Fibroblast of peridontal ligament (primary cell): ENCODE measurements around the gene BPGM.
"Not testable (repeated sequence)": the region's sequence is repeated elsewhere in the genome, so short reads cannot be mapped to it uniquely, and the experiment has no call there.

Experiments
- DNase-seq: peaks from one replicate; pipeline ENCODE4 v3.0.0-alpha.2; 2010; ENCODE audit errors: extremely low read depth

Gene BPGM

DNA sequence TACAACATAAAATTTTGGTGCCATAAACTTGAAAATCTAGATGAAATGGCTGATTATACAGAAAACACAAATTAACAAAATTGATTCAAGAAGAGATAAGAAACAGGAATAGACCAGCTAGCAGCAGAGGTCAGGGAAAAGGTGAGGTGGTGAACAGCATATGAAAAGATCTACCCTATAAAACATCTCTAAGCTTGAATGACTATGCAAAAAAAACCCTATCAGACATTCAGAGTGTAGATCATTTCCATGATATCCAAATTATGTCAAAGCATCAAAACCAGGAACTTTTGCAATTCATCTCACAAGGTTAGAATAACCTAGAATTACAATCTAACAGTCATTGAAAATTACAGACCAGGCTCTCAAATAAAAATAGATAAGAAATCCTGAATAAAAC is 14.6 kb upstream of the BPGM start:
- DNase-seq: no peak

DNA sequence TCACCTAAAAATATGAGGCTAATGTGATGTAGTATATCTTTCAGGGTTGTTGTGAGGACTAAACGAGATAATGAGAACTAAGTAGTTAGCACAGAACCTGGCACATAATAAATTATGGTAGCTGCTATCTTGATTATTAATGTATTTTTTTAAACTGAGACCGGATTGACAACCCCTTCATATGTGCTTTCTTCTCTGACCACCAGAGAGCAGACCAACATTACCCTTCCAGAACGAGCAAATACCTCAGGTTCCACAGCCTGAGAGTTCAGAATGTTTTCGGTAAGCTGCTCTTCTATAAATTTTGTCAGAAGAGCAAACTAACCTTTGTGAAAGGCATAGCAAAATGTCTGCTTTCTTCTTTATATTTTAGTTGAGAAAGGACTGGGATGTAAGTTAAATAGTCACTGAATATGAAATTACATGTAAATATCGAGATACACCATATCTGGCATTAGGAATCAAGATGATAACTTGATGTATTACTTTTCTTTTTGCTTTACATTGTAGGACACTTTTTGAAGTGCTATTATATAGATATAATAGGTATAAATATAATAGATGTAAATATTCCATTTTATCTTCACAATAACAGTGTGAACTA is 13.6 kb upstream of the BPGM start:
- DNase-seq: peak; percentile 76

DNA sequence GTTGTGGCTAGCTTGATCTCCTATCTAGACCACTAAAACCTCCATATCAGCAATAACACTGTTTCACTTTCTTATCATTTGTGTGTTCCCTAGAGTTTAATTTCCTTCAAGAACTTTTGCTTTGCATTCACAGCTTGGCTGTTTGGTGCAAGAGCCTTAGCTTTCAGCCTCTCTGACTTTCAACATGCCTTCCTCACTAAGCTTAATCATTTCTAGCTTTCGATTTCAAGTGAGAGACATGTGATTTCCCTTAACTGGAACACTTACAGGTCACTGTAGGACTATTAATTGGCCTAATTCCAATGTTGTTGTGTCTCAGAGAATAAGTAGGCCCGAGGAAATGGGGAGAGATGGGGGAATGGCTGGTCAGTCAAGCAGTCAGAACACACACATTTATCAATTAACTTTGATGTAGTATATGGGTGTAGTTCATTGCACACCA is 10.6 kb upstream of the BPGM start:
- no peak for DNase-seq

DNA sequence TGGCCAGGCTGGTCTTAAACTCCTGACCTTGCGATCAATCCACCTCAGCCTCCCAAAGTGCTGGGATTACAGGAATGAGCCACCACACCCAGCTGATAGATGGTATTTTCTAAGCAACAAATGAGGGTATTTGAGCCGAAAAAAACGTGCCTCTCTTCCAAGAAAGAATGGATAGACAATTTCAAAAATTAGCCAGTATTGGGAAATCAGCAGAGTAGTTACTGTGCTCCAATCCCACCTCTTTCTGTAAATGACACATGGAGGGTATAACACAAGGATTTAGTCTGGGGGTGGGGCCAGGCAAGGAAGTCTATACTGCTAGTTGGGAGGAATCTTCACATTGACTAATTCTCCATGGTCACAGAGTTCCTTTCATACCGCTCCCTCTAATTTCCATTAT is 9.2 kb upstream of the BPGM start:
- no peak for DNase-seq

DNA sequence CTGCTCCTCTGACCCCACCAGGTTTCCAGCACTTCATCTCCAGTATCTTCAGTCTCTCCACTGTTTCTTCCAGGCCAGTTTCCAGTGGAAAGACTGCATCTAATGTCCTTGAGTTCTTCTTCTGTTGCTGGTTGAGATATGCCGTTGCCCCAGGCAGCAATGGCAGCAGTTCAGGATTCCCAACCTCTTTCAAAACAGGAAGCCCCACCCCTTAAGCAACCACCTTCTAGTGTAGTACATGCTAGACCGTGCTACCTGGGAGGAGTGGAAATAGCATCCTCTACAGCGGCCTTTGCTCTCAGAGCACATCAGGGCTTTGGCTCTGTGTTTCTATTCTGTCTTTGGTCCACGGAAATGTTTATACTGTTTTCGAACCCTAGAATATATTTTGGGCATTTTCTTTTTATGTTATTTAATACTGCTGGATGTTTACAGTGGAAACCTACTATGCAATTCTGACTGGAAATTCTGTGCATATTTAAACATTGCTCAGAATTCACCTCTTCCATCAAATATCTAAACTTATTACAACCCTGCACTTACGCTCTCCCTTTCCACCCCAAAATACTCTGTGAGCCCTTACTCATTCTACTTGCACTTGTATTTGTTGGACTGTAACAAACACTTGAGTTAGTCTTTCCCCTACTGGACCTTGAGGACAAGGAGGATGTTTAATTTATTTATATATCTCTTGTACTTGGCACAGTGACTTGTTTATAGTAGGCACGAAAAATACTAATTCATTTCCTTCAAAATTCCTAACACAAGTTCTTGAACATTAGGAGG is 8.5 kb upstream of the BPGM start:
- DNase-seq: no peak

DNA sequence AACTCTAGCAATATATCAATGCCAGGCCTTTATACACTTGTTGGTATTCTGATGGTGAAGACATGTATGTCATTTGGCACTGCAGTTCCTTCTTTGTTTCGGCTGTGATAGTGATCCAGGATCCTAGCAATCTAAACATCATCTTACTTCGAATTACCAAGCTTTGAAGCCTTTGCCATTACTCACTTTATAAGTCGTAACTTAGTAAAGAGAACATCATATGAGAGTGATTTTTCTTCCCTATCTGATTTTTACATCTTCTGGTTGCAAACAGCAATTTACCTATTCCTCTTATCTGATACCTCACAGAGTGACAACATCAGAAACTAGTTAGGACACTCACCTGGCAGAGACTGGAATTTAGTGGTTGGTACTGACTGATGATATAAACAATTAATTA is 7.6 kb upstream of the BPGM start:
- no peak for DNase-seq

DNA sequence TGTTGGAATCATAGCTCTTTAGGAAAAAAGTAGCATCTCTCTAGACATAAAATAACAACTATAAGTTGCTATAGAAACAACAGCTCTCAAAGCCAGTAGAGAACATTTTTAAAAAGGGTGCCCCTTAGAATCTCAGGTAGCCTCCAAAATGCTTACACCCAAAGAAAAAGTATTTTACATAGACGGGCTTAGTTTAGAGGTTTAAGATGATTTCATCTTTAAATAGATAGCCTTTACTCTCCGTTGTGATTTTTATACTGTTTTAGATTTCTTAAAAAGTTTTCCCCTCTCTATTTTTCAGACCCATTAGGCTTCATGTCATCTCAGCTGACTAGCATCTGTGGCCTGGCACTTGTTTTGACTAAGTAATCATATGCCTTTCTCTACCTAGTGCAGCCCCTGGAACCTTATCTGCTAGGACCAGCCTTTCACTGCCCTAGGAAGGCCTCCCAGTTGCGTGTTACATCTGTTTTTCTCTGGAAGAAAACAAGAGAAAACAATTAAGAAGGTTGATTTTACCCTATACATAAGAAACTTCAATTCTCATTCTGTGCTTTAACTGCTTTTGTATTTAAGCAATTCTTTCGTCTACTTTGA is 6.9 kb upstream of the BPGM start:
- no peak for DNase-seq

DNA sequence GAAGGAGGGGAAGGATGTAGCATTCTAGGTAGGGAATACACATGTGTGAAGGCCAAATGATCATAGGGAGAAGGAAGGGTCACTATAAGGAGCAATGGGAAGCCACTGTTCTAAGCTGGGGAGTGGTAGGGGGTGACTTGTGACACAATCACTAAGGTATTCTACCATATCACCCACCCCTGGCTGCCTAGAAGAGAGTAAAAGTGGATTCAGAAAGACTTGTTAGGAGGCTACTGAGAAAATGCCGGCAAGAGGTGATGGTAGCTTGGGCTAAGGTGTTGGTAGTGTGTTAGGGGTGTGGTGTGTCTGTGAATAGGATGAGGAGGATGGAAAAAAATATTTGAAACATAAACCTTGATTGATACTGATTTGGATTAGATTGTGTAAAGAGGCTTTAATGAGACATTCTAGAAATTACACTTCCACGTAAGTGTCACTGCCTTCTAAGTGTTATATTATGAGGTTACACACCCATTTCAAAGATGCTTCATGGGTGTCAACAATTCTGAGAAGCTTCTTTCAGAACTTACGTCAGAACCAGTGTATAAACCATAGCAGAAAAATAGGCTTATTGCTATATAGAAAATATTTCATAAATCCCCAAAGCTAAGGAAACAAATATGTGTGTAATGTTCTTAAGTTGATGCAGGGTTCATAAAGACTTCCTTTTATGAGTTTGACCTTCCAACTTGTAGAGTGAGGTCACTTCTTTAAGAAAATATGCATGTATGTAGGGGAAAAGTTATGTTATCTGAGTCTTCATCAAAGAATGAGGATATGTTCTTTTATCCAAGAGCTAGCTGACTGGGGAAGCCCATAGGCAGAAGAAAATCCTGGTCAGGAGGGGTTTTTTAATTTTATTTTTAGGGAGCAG is 5.6 kb upstream of the BPGM start:
- DNase-seq: no peak

DNA sequence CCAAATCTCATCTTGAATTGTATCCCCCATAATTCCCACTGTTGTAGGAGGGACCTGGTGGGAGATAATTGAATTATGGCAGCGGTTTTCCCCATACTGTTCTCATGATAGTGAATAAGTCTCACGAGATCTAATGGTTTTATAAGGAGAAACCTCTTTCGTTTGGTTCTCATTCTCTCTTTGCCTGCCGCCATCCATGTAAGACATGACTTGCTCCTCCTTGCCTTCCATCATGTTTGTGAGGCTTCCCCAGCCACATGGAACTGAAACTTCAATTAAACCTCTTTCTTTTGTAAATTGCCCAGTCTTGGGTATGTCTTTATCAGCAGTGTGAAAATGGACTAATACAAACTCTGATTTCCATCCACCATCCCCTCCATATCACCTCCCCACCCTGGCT is 4.7 kb upstream of the BPGM start:
- DNase-seq: not testable (repeated sequence)

DNA sequence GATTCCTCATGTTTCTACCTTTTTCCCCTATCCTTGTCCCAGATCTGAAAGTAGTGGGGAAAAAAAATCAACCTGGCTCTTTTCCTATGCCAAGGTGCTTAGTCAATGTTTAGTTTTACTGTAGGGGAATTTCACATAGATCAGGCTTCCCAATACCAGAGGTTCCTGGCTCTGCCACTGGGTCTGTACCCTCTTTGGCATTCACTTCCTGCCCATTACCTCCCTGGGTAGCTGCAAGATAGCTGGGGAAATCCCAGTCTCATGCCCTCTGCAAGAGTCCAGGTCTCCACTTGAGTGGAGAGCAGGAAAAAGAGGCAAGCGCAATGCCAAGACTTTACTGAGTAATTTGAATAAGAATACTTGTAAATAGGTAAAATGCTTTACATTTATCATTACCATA is 3.5 kb upstream of the BPGM start:
- no peak for DNase-seq

DNA sequence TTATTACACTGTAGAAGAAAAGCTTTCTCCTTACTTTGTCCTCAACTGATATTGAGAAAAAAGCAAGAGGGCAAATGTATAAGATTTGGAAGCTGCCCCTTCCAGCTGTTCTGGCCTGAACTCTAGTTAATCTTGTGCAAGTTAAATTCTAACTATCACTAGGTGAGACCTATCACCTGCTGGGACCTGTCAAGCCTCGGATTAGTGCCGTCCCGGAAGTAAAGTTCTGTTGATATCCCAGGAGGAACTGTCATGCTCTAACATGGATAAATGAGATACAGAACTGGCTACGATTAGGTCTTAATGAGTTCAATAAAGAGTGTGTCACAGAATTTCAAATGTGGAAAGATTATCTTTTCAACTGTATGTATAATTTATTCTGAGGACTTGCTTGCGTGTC is 1.2 kb upstream of the BPGM start:
- no peak for DNase-seq

DNA sequence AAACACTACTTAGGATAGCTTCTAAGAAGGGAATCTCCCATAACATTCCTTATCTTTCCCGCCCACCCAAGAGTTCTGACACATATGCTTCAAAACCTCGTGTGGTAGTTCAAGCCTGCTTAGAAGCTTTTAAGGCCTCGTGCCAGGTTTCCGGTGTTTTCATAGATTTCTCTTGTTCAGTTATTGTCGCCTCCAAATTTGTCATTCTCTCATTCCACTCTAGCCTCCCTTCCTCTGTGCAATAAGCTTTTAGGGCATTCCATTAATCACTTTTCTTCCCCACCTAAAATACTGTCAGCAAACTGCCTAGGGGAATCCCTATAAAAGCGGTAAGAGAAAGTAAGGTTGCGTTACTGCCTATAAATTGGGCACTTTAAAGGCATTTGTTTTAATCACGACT is 718 bp upstream of the BPGM start:
- peak; percentile 53 for DNase-seq

DNA sequence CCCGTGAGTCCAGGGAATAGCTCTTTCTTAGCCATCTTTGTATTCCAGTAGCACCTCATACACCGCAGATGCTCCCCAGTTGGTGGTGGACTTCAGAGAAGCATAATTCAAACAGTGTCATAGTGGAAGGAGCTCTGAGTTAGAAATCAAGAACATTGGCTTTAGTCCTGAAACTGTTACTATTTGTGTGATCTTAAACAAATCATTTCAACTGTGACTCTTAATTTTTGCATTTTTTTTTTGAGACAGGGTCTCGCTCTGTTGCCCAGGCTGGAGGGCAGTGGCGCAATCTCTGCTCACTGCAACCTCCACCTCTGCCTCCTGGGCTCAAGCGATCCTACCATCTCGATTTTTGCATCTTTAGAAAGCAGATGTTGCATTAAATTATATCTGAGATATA is 1.8 kb downstream of the BPGM start:
- no peak for DNase-seq

DNA sequence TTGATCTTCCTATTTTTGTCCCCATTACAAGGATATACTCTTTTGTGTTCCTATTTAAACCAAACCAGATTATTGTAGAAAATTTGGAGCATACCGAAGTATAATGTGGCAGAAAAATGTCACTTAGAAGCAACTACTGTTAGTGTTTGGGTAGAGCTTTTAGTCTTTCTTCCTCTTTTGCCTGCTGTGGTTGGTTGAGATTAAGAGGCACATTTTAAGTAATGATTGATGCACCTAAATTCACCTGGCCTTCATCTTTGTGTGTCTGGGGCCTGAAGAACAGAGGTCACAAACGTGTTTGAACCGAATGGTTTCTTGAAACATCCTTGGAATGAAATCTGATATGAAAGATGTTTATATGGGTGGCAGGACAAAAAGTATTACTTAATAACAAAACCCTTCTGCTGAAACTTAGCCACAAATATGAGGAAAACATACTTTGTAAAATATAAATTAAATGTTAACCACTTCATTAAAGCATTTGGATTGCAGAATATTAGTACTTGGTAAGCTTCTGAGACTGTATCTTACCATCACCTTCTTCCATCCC is 2.6 kb downstream of the BPGM start:
- DNase-seq: peak; percentile 51

DNA sequence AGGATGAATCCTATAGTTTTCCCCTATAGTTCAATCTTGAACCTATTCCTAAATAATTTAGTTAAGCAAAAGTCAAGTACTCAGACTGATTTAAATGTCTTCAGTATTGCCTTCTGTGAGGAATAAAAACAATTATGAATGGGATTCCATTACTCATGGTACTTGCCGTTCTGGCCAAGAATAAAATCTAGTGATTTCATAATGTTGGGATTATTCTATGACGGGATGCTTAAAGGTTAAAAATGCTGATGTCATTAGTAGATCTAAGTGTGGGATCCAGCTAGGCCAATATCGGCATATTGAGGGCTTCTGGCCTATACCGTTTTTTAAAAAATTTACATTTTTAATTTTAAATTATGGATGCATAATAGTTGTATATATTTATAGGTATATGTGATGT is 5.3 kb downstream of the BPGM start:
- DNase-seq: peak; percentile 42

DNA sequence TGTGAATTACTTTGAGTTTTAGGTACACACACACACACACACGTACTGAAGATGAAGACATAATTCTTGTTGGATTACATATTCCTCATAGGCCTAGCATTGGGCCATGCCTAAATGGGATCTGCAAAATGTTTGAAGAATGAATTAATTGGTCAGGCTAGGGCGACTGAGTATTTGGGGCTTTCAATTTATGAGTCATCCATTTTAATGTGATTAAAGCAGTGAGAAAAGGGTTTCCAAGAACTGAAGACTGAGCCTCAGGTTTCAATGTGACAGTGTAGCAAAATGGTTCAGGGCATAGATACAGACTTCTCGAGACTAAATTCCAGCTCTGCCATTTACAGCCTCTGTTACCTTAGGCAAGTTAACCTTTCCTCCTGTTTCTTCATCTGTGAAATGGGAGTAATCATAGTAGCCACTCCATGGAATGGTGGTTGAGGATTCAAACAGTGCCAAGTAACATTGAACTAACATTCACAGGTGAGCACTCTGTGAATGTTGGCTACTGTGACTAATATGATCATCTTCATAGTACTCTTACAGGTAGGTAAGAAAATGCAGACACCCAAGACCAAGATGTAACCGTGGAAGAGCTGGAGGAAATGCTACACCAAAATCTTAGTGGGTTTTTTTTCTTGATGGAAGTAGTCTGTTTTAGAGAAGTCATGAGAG is 7.6 kb downstream of the BPGM start:
- no peak for DNase-seq

DNA sequence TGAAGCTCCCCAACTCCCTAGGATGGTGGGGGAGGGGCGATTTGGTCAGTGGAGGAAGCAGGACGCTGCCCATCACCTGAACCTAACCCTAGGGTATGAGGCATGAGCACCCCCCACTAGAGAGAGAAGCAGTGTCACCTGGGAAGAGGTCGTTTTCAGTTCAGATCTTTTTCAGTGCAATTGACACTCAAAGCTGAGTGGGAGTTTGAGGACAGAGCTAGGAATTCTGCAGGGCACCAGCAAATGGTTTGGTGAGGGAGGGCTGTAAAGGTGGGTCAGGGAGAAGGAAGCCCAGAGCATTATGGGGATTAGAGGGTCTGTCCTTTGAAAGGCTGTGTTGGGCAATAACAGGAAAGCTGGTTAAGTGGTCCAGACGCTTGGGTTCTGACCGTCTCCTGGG is 10.9 kb downstream of the BPGM start:
- no peak for DNase-seq

DNA sequence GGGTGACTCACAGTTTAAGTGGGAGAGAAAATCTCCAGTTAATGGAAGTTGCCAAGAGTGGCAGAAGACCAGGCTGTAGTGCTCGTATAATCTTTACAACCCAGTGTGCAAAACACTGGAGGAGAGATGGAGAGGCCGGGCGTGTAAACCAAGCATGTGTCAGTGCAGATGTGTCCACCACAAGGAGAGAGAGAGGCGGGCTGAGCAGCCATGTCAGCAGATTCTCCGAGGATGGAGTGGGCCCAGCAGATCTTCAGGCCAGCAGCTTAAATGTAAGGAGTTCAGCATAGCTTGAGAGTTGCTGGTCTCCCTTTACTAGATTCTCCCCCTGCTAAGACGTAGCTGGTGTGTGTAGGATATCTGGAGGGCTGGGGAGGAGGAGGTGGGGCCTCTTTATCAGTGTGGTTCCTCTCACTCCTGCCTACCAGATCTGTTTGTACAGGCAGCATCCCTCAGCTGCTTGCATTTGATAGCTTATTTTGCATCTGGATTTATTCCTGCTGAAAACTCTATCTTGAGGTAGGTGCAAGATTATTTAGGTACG is 13.7 kb downstream of the BPGM start:
- DNase-seq: no peak

DNA sequence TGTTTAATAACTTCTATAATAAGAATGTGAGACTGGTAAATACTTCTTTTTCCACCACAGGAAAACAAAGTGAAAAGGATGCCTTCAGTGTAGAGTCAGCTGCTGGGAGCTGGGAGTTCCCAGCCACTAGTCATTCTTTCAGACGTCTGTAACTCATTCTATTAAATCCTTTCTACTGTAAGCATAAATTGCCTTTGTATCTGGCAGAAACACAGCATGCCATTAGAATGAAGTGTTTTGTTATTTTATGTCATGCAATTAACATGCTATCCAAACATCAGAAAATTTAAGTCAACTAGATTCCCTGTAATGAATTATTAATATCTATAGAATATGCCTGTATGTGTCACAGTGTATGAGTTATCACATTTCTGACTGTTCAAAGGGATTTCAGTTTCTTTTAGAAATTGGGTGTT is 14.3 kb downstream of the BPGM start:
- peak; percentile 81 for DNase-seq

DNA sequence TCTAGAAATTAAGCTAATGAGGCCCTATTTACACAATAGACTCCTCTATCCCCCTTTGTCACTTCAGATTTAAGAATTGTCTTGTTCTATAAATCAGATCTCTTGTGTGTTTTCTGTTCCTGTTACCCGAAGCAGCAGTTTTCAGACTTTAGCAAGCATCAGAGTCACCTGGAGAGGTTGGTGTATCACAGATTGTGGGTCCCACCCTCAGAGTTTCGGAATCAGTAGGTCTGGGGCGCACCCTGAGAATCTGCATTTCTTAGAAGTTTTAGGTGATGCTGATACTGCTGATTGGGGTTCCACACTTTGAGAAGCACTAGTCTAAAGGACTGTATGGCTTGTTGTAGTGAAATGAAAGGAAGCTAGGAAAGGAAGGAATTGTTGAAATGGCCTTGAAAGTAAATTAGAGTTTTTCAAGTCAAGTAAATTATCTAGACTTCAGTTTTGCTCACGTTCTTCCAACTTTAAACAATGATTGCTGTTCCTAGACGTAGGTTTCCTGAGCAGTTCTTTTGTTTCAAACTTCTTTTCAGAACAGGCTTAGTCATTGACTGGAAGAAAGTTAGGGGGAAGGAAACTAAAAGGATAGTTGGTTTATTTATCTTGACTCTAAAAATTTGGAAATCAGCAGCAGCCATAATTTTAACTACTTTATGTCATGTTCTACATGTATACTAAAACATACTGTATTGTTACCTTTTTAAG is 15.7 kb downstream of the BPGM start:
- DNase-seq: peak; percentile 60

DNA sequence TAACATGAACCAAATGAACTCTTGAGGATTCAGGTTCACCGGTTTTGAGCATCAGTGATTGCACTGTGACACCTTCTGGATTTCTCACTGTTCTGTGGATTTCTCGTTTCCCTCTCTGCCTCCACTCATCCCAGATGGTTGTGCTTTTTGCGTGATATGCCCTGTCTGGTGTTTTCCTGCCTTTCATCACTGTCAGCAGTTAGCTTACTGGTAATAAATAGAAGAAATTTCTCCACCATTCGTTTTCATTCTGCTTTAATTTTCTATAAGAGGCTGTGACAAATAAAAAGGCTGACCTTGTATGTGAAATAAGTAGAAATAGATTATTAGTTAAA is 16.2 kb downstream of the BPGM start:
- no peak for DNase-seq
